ENCODE measurements around the gene KLHDC4.

GRCh38 chr16:87808108-87808507 is 42.3 kb upstream of the KLHDC4 start:
- no peak for TF ChIP-seq CTCF (IDR thresholded peaks at IDR 0.05; ENCODE audit: borderline replicate concordance, extremely low read depth, low read length, poor library complexity, severe bottlenecking)
- no peak for TF ChIP-seq EZH2 (IDR thresholded peaks at IDR 0.05; ENCODE audit: borderline replicate concordance, low read depth, low read length, severe bottlenecking)

All from DND-41 (cell line).